ENCODE data around the gene PRKG2. TPM values are rescaled to one million over a fixed set of nuclear protein-coding genes. Genes with fewer than 3 reads are reported as not detected.

Gene PRKG2
- total RNA-seq, 1 donor: 0.72 TPM

GRCh38 chr4:81148576-81148975 lies 66.4 kb downstream of the PRKG2 start:
- Histone ChIP-seq H3K27ac (ENCODE audit: low read depth, low read length) (no peak overlapping the region), H4K20me1 (ENCODE audit: insufficient read depth, low read length) (no peaks in the 10 kb centered on the region), H3K4me2 (ENCODE audit: insufficient read depth, low read length) (no peak overlapping the region), H2AFZ (ENCODE audit: low read length) (no peak overlapping the region), H3K4me1 (ENCODE audit: insufficient read depth, low read length) (no peaks in the 10 kb centered on the region), H3K27me3 (ENCODE audit: insufficient read depth, low read length) (no peaks in the 10 kb centered on the region), H3K4me3 (ENCODE audit: insufficient read depth, low read length) (no peak overlapping the region), H3K79me2 (ENCODE audit: insufficient read depth, low read length) (no peaks in the 10 kb centered on the region), H3K36me3 (ENCODE audit: insufficient read depth, low read length) (no peaks in the 10 kb centered on the region), H3K9me3 (ENCODE audit: low read depth, low read length) (no peaks in the 10 kb centered on the region)
- TF ChIP-seq, protein P1, sequence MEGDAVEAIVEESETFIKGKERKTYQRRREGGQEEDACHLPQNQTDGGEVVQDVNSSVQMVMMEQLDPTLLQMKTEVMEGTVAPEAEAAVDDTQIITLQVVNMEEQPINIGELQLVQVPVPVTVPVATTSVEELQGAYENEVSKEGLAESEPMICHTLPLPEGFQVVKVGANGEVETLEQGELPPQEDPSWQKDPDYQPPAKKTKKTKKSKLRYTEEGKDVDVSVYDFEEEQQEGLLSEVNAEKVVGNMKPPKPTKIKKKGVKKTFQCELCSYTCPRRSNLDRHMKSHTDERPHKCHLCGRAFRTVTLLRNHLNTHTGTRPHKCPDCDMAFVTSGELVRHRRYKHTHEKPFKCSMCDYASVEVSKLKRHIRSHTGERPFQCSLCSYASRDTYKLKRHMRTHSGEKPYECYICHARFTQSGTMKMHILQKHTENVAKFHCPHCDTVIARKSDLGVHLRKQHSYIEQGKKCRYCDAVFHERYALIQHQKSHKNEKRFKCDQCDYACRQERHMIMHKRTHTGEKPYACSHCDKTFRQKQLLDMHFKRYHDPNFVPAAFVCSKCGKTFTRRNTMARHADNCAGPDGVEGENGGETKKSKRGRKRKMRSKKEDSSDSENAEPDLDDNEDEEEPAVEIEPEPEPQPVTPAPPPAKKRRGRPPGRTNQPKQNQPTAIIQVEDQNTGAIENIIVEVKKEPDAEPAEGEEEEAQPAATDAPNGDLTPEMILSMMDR (IDR thresholded peaks at IDR 0.05; ENCODE audit: extremely low read depth, low read depth, low read length): no peak
- no peak for DNase-seq (ENCODE audit: insufficient read length, low spot score, missing footprints)

GRCh38 chr4:81146466-81146865 lies 68.6 kb downstream of the PRKG2 start:
- no peaks in the 10 kb centered on the region for H3K36me3 ChIP-seq (ENCODE audit: insufficient read depth, low read length)
- TF ChIP-seq, protein P1 (IDR thresholded peaks at IDR 0.05; ENCODE audit: extremely low read depth, low read depth, low read length): no peak
- no peaks in the 10 kb centered on the region for H3K79me2 ChIP-seq (ENCODE audit: insufficient read depth, low read length)
- no peak overlapping the region for H3K4me3 ChIP-seq (ENCODE audit: insufficient read depth, low read length)
- H4K20me1 ChIP-seq (ENCODE audit: insufficient read depth, low read length): no peaks in the 10 kb centered on the region
- no peak overlapping the region for H3K27ac ChIP-seq (ENCODE audit: low read depth, low read length)
- no peak overlapping the region for H3K4me2 ChIP-seq (ENCODE audit: insufficient read depth, low read length)
- H3K4me1 ChIP-seq (ENCODE audit: insufficient read depth, low read length): no peaks in the 10 kb centered on the region
- H3K9me3 ChIP-seq (ENCODE audit: low read depth, low read length): no peaks in the 10 kb centered on the region
- no peak for DNase-seq (ENCODE audit: insufficient read length, low spot score, missing footprints)
- no peak overlapping the region for H2AFZ ChIP-seq (ENCODE audit: low read length)
- no peaks in the 10 kb centered on the region for H3K27me3 ChIP-seq (ENCODE audit: insufficient read depth, low read length)

GRCh38 chr4:81143183-81143582 lies 71.8 kb downstream of the PRKG2 start:
- H3K27ac ChIP-seq (ENCODE audit: low read depth, low read length): no peak overlapping the region
- H3K4me3 ChIP-seq (ENCODE audit: insufficient read depth, low read length): no peak overlapping the region

GRCh38 chr4:81142744-81143143 lies 72.3 kb downstream of the PRKG2 start:
- Histone ChIP-seq H4K20me1 (ENCODE audit: insufficient read depth, low read length) (no peaks in the 10 kb centered on the region), H3K36me3 (ENCODE audit: insufficient read depth, low read length) (no peaks in the 10 kb centered on the region), H3K9me3 (ENCODE audit: low read depth, low read length) (no peaks in the 10 kb centered on the region), H3K4me1 (ENCODE audit: insufficient read depth, low read length) (no peaks in the 10 kb centered on the region), H3K4me2 (ENCODE audit: insufficient read depth, low read length) (no peak overlapping the region), H2AFZ (ENCODE audit: low read length) (no peak overlapping the region), H3K27me3 (ENCODE audit: insufficient read depth, low read length) (no peaks in the 10 kb centered on the region), H3K27ac (ENCODE audit: low read depth, low read length) (no peak overlapping the region), H3K79me2 (ENCODE audit: insufficient read depth, low read length) (no peaks in the 10 kb centered on the region), H3K4me3 (ENCODE audit: insufficient read depth, low read length) (no peak overlapping the region)
- DNase-seq (ENCODE audit: insufficient read length, low spot score, missing footprints): no peak
- TF ChIP-seq, protein P1 (IDR thresholded peaks at IDR 0.05; ENCODE audit: extremely low read depth, low read depth, low read length): no peak

More at GRCh38 chr4:81143183-81143582, 71.8 kb downstream of the PRKG2 start:
- Histone ChIP-seq H3K27me3 (ENCODE audit: insufficient read depth, low read length) (no peaks in the 10 kb centered on the region), H3K9me3 (ENCODE audit: low read depth, low read length) (no peaks in the 10 kb centered on the region), H4K20me1 (ENCODE audit: insufficient read depth, low read length) (no peaks in the 10 kb centered on the region), H3K36me3 (ENCODE audit: insufficient read depth, low read length) (no peaks in the 10 kb centered on the region), H2AFZ (ENCODE audit: low read length) (no peak overlapping the region), H3K4me1 (ENCODE audit: insufficient read depth, low read length) (no peaks in the 10 kb centered on the region), H3K79me2 (ENCODE audit: insufficient read depth, low read length) (no peaks in the 10 kb centered on the region), H3K4me2 (ENCODE audit: insufficient read depth, low read length) (no peak overlapping the region)
- TF ChIP-seq, protein P1 (IDR thresholded peaks at IDR 0.05; ENCODE audit: extremely low read depth, low read depth, low read length): no peak
- no peak for DNase-seq (ENCODE audit: insufficient read length, low spot score, missing footprints)
